HG03175 (cell line): ENCODE data around the gene KRTAP6-1.

Experiments used
- ATAC-seq: cut with Tn5 transposase; IDR thresholded peaks from one replicate; pipeline ENCODE4 v1.9.1; 2021; ENCODE audit warnings: mild to moderate bottlenecking, moderate library complexity; ENCODE audit not compliant: unreplicated experiment

Gene KRTAP6-1, protein sequence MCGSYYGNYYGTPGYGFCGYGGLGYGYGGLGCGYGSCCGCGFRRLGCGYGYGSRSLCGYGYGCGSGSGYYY

DNA sequence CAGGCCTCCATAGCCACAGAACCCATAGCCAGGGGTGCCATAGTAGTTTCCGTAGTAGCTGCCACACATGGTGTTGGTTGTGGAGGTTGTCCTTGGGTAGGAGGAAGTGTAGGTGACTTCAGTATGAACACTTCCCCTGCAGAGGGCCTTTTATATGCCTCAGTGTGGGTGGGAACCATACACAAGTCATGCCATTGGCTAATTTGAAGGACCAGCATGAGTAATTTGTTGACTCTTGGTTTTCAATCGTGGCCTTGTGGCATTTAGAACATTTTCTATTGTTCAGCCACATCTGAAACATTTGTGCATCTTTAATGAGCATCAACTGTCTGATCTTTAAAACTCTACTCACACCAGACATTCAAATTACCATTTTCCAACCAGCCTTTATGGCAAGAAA is at the start of gene KRTAP6-1:
Gene KRTAP6-1, minus strand, starts transcription at position 95 of the 400 bp plus-strand sequence. Its CDS starts 26 bp downstream, at position 69.
- no peak for ATAC-seq

GRCh38 chr21:30652891-30653290 is 39.2 kb upstream of the KRTAP6-1 start:
- ATAC-seq: no peak

GRCh38 chr21:30646904-30647414 is 33.2 kb upstream of the KRTAP6-1 start:
- ATAC-seq: no peak

DNA sequence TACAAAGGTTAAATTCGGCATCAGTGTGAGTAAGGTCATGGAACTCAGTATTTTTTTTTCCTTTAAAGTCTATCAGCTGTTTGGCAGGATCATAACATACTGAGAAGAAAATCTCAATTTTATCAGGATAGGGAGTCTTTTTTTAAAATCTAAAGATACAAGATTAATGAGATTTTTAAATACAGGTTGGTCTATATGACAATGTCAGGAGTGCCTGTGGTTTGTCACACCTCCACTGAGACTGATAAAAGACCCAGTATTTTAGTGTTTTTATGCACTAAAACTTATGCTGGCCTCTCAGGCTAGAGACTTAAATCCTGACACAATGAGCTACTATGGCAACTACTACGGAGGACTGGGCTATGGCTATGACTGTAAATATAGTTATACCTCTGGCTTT is 28.8 kb upstream of the KRTAP6-1 start, which contains the start of gene KRTAP20-3:
Gene KRTAP20-3, plus strand, starts transcription at position 301 of the 400 bp plus-strand sequence.
- ATAC-seq: no peak

DNA sequence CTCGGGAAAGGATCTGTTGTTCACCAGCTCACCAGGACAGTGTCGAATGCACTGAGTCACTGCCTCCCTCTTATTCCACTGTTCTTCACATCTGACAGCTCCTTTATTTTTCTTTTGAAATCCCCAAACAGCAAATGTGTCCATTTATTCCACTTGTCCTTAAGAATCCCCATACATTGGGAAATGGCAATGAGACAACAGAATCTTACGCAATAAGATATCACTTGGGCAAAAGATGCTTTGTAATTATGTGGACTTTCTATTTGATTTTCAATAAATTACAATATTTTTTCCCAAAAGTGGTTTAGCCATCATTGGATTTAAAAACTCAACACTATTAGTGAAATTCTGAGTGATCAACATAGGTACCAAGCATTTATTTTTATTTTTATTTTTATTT is 25.0 kb upstream of the KRTAP6-1 start:
- no peak for ATAC-seq

DNA sequence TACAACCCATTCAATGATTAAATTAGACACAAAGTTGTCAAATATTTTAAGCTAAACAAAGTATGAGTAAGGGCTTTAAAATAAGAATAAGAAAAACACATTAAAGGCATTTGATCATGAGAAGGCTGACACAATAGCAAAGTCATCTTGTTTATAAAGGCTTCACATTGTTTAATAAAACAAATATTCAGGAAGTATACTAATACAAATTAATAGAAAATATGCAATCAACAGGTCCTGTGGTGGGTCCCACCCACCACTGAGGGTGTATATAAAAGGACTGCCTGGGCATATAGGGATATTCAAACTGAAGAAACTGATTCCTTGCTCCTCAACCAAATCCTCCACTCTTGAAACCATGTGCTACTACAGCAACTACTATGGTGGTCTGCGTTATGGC is 21.2 kb upstream of the KRTAP6-1 start, which contains the start of gene KRTAP20-2:
Gene KRTAP20-2, plus strand, starts transcription at position 301 of the 400 bp plus-strand sequence. Its CDS starts 58 bp downstream, at position 359.
- no peak for ATAC-seq

- no peak for ATAC-seq
Observed at GRCh38 chr21:30629200-30629599, 15.5 kb upstream of the KRTAP6-1 start.

DNA sequence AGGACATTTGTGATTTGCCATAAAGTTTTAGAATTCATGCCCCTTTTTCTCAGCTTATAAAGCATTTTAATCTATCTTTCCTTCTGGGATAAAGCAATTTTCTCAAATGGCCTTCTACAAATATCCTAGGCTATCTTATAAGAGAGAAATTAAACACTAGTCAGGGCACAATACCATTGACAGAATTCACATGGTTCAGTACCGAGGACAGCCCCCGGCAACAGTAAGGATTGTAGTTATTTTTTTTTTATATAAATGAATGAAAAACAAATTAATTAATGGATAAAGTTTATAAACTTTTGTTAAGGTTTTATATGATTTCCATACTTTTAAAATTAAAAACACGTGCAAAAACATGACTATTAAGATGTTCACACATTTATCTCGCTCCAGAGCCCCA is 14.4 kb upstream of the KRTAP6-1 start:
- no peak for ATAC-seq

- no peak for ATAC-seq
Observed at GRCh38 chr21:30625449-30626165, 11.9 kb upstream of the KRTAP6-1 start.

- no peak for ATAC-seq
Observed at GRCh38 chr21:30623362-30623761, 9.6 kb upstream of the KRTAP6-1 start.

- no peak for ATAC-seq
Observed at GRCh38 chr21:30620522-30620921, 6.8 kb upstream of the KRTAP6-1 start, which contains the start of gene KRTAP20-4. Gene KRTAP20-4 (plus strand): TSS chr21:30620627.

DNA sequence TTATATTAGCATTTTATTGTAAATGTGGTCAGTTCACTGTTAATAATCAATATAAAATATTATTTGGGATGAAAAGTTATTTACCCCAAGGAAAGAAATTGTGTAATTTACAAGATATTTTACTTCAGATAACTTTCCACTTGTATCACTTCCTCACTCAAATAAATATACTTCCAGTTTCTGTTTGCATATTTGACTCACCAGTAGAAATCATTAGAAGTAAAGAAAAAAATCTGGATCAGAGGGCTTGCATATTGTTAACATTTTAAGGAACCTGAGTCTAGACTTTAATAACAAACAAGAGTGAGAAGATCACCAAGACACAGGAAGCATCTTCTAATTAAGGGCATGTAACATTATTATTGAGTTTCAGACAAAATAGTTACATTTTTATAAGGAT is 6.3 kb upstream of the KRTAP6-1 start:
- ATAC-seq: no peak

DNA sequence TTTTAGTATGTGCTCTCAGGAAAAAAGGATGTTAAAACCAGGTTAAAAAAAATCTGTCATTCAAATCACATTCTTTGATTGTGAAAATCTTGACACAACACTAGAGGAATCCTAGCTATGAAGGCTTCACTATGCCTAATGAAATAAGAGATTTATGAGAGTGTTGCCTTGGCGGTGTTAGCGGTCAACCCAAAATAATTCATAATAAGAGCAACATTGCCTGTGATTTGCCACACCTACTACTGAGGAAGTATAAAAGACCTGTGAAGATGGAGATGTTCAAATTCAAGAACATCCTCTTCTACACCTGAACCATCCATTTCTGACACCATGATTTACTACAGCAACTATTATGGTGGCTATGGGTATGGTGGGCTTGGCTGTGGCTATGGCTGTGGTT is 2.4 kb upstream of the KRTAP6-1 start, which contains the start of gene KRTAP20-1:
Gene KRTAP20-1, plus strand, starts transcription at position 301 of the 400 bp plus-strand sequence. Its CDS starts 30 bp downstream, at position 331.
- no peak for ATAC-seq

DNA sequence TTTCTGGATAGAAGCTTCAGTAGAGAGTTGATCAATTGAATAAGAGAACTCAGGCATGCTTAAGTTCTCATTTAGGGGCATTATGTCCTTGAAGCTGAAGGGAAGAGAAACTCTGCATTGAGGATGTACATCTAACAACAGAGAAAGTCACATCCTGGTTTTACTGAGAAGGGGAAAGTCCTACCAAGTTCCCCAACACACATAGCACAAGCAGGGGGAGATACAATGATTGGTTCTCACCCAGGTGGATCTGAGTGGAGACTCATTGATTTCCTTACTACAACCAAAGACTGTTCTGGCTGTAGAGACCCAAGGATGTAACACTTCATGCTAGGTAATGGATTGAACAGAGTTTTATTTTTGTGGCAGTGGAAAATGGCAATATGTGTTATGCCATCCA is 1.5 kb upstream of the KRTAP6-1 start:
- ATAC-seq: no peak

GRCh38 chr21:30612132-30612531 is 1.6 kb downstream of the KRTAP6-1 start:
- no peak for ATAC-seq

GRCh38 chr21:30605968-30606367 is 7.8 kb downstream of the KRTAP6-1 start:
- ATAC-seq: no peak

DNA sequence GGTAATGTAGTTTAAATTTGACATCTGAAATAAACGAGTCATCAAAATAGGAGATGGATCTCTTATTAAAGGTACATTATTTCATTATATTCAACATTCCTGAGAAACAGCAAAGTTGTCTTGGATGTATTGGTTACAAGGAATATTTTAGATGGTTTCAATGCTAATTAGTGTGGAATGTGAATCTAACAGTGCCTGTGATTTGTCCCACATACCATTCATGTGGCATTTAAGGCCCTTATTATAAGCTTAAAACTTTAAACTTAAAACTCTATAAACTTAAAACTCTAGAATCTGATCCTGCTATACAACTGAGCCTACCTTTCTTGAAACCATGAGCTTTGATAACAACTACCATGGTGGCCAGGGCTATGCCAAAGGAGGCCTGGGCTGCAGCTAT is 12.9 kb downstream of the KRTAP6-1 start, which contains the start of gene KRTAP22-1:
Gene KRTAP22-1, plus strand, starts transcription at position 301 of the 400 bp plus-strand sequence.
- ATAC-seq: no peak

- ATAC-seq: no peak
Observed at GRCh38 chr21:30598802-30599201, 14.9 kb downstream of the KRTAP6-1 start, which contains the start of gene KRTAP6-2. Gene KRTAP6-2 (minus strand): TSS chr21:30598902. CDS start chr21:30598874, 28 bp downstream.

DNA sequence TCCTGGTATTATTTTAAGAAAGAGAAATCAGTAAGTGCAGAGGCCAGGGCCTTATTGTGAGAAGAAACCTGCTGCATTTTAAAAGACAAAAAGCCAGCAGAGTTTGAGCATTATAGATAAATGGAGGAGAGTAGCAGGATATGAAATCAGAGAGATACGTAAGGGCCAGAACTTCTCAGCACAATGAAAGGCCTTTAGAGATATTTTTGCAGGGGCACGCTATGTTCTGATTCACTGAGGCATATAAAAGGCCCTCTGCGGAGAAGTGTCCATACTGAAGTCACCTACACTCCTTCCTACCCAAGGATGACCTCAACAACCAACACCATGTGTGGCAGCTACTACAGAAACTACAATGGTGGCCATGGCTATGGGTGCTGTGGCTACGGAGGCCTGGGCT is 21.6 kb downstream of the KRTAP6-1 start, which contains the start of gene KRTAP6-3:
Gene KRTAP6-3, plus strand, starts transcription at position 301 of the 400 bp plus-strand sequence. Its CDS starts 6 bp downstream, at position 307.
- ATAC-seq: no peak

- ATAC-seq: no peak
Observed at GRCh38 chr21:30590297-30590696, 23.4 kb downstream of the KRTAP6-1 start, which contains the start of gene KRTAP22-2. Gene KRTAP22-2 (minus strand): TSS chr21:30590397.

DNA sequence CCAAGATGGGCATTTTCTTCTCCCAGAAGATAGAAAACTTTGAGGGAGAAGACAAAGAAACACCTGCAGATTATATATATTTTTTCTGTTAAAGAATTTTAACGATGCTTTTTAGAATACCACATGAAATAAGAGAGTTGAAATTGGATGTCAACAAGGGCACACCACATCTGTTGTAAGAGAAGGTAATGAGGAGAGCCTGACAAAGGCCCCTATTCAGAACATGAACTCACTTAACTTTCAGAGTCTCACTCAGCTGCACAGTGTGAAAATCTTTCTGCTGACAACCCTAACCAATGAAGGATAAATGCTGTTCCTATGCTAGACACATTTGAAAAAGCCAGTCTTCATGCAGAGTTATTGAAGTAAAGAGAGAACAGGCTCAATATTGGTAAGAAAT is 30.9 kb downstream of the KRTAP6-1 start:
- ATAC-seq: no peak

DNA sequence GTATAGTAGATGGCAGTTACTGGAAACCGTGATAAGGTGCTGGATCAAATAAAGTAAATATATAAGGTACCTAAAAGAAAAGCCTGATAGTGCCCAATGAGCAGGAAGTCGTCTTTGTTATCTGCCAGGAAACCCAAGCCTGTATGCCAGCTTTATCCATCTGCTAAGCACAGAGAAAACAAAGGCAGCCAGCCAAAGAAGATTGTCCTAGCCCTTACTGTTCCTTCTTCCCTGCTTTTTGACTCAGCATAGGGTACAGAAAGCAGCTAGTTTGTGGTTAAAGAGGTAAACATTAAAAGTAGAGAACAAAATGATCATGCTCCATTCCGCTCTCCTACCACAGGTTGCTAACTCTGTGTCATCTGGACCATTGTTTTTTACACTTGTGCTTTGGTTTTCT is 33.6 kb downstream of the KRTAP6-1 start:
- ATAC-seq: no peak
